Sigmoid colon (tissue), 4 donors: ENCODE results near the gene PLEKHG4B.

Experiments
- EP300 ChIP-seq, 4 donors: sonication (generic); formaldehyde crosslinking; IDR thresholded peaks; one replicate each; pipeline ENCODE4 v1.6.1; 2017; ENCODE audit warnings: antibody characterized with exemption in 4 of 4
- POLR2A ChIP-seq, 2 donors: fragments of 450-650 bp; IDR thresholded peaks; one replicate each; pipeline ENCODE4 v1.6.1; 2016; ENCODE audit warnings: antibody characterized with exemption in 2 of 2, mild to moderate bottlenecking in 2 of 2, moderate library complexity in 2 of 2
- TF ChIP-seq, protein P1 (sequence below), 4 experiments: fragments of 450-650 bp in 3 of 4; fragments of 200-600 bp in 1 of 4; IDR thresholded peaks; one replicate each; pipeline ENCODE4 v1.5.1; 2016 to 2019; ENCODE audit warnings: antibody characterized with exemption in 4 of 4, mild to moderate bottlenecking in 3 of 4, moderate library complexity in 2 of 4

DNA sequence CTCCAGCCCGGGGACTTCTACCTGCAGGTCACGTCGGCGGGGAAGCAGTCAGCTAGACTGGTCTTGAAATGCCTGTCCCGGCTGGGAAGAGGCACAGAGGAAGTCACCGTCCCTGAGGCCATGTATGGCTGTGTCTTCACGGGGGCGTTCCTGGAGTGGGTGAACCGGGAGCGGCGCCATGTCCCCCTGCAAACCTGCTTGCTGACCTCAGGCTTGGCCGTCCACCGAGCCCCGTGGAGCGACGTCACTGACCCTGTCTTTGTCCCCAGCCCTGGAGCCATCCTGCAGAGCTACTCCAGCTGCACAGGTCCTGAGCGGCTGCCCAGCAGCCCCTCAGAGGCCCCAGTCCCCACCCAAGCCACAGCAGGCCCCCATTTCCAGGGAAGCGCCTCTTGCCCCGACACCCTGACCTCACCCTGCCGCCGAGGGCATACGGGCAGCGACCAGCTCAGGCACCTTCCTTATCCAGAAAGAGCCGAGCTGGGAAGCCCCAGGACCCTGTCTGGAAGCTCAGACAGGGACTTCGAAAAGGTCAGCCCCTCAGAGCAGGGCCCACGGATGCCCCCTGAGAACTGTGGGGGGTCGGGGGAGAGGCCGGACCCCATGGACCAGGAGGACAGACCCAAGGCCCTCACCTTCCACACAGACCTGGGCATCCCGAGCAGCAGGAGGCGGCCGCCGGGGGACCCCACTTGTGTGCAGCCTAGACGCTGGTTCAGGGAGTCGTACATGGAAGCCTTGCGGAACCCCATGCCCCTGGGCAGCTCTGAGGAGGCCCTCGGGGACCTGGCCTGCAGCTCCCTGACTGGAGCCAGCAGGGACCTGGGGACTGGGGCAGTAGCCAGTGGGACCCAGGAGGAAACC, 47.8 kb downstream of the PLEKHG4B start:
- TF ChIP-seq, protein P1, sequence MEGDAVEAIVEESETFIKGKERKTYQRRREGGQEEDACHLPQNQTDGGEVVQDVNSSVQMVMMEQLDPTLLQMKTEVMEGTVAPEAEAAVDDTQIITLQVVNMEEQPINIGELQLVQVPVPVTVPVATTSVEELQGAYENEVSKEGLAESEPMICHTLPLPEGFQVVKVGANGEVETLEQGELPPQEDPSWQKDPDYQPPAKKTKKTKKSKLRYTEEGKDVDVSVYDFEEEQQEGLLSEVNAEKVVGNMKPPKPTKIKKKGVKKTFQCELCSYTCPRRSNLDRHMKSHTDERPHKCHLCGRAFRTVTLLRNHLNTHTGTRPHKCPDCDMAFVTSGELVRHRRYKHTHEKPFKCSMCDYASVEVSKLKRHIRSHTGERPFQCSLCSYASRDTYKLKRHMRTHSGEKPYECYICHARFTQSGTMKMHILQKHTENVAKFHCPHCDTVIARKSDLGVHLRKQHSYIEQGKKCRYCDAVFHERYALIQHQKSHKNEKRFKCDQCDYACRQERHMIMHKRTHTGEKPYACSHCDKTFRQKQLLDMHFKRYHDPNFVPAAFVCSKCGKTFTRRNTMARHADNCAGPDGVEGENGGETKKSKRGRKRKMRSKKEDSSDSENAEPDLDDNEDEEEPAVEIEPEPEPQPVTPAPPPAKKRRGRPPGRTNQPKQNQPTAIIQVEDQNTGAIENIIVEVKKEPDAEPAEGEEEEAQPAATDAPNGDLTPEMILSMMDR (IDR thresholded peaks at IDR 0.05): no peak
- TF ChIP-seq POLR2A (IDR thresholded peaks at IDR 0.05) (no peak), EP300 (IDR thresholded peaks at IDR 0.05) (no peak)
